ENCODE measurements around the gene SPATA16. TPM values are rescaled to one million over a fixed set of nuclear protein-coding genes. Genes with fewer than 3 reads are reported as not detected.

SPATA16 gene
- total and polyA plus RNA-seq, 2 donors (not counting 3 experiments of a cell fraction or from before 2014, with no cell fraction given): not detected

DNA sequence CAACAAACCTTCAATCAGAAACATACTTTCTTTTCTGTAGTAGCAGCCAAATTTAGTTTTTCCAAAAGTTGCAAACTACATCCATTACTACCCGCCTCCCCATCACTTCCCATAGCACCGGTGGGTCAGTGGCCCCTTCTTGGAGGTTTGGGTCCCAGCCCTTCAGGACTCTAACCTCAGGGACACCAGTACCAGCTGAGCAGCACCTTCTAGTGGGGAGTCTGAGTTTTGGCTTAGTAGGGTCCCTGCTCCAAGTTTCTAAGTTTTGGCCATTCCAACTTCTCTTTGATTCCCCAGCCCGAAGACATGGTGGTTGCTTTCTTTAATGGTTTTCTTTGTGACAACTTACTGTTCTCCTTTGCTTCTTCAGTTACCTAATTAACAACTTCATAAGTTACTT is 229.9 kb downstream of the SPATA16 start:
- dilution Hi-C loops (cut with MboI; ENCODE audit: extremely low pct_ligation_motif_present, low sequenced_read_pairs) (no loop called here), intact Hi-C loops (cut with micrococcal nuclease) (no loop called here)
- Histone ChIP-seq H3K36me3 (ENCODE audit: control insufficient read depth in 2 of 2, extremely low read depth in 1 of 2, insufficient read depth in 2 of 2, low read length in 2 of 2) (no peaks in the 10 kb centered on the region), H2AFZ (ENCODE audit: low read depth, low read length) (no peak overlapping the region), H3K27ac (ENCODE audit: insufficient read depth, low read depth, low read length) (no peak overlapping the region), H3K79me2 (ENCODE audit: control insufficient read depth, insufficient read depth, low read length) (no peaks in the 10 kb centered on the region), H3K4me2 (ENCODE audit: insufficient read depth, low read length) (no peak overlapping the region), H3K9me1 (replicated peaks; ENCODE audit: control insufficient read depth, extremely low read depth, insufficient read depth, low read length) (no peaks in the 10 kb centered on the region), H4K20me1 (replicated peaks; ENCODE audit: control insufficient read depth, extremely low read depth, insufficient read depth, low read length) (no peaks in the 10 kb centered on the region), H3K4me1 (ENCODE audit: control insufficient read depth, extremely low read depth, insufficient read depth, low read length) (peaks cover 28% of the 10 kb centered on the region), H3K4me3 (replicated peaks in 1 of 3; ENCODE audit: insufficient read depth in 1 of 3, low read depth in 1 of 3, low read length in 3 of 3) (no peak overlapping the region), H3K9ac (replicated peaks; ENCODE audit: extremely low read depth, insufficient read depth, low read length) (no peak overlapping the region), H3K9me3 (replicated peaks; ENCODE audit: control insufficient read depth, insufficient read depth, low read length) (no peaks in the 10 kb centered on the region), H3K27me3 (ENCODE audit: control insufficient read depth in 2 of 2, insufficient read depth in 2 of 2, low read length in 2 of 2) (no peaks in the 10 kb centered on the region)
- CTCF ChIA-PET: no interaction called here
- POLR2A ChIA-PET: no interaction called here
- TF ChIP-seq JUN (IDR thresholded peaks at IDR 0.05; ENCODE audit: borderline replicate concordance, insufficient read depth, insufficient read length, low read depth) (no peak), MYC (IDR thresholded peaks at IDR 0.05; ENCODE audit: low read depth, low read length) (no peak), EZH2 (IDR thresholded peaks at IDR 0.05; ENCODE audit: borderline replicate concordance, low read depth, low read length, severe bottlenecking) (no peak), FOS (IDR thresholded peaks at IDR 0.05; ENCODE audit: borderline replicate concordance, insufficient read depth, low read length) (no peak)
- DNase-seq (ENCODE audit: low read depth, low spot score) (no peak), FAIRE-seq (no peak)
- BruUV-seq (replicated peaks): no TSS peak

DNA sequence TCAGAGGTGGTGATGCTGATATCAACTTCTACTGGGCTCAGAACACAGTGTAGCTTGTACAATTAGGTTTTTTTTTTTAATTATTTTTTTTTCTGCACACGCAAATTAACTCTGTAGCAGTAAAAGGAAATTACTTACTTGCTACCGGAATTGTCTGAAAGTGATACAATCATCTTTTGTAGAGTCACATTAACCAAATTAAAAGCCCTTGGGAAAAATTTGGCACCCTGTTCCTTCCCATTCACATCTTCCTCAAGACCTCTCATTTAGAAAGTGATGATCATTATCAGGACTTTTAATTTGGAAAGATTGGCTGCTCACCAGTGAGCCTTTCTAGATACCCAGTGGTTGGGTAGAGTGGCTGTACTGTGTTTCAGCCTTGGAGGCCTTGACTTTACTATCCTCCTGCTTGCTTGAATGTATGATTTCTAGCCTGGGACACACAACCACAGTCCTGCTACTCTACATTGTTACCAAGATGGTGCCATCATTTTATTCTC is 232.2 kb downstream of the SPATA16 start:
- Histone ChIP-seq H4K20me1 (replicated peaks; ENCODE audit: control insufficient read depth, extremely low read depth, insufficient read depth, low read length) (no peaks in the 10 kb centered on the region), H3K4me2 (ENCODE audit: insufficient read depth, low read length) (no peak overlapping the region), H3K4me1 (ENCODE audit: control insufficient read depth, extremely low read depth, insufficient read depth, low read length) (peaks cover 22% of the 10 kb centered on the region), H2AFZ (ENCODE audit: low read depth, low read length) (no peak overlapping the region), H3K27ac (ENCODE audit: insufficient read depth, low read depth, low read length) (no peak overlapping the region), H3K4me3 (replicated peaks in 1 of 3; ENCODE audit: insufficient read depth in 1 of 3, low read depth in 1 of 3, low read length in 3 of 3) (no peak overlapping the region), H3K9me3 (replicated peaks; ENCODE audit: control insufficient read depth, insufficient read depth, low read length) (no peaks in the 10 kb centered on the region), H3K9ac (replicated peaks; ENCODE audit: extremely low read depth, insufficient read depth, low read length) (no peak overlapping the region), H3K27me3 (ENCODE audit: control insufficient read depth in 2 of 2, insufficient read depth in 2 of 2, low read length in 2 of 2) (no peaks in the 10 kb centered on the region), H3K36me3 (ENCODE audit: control insufficient read depth in 2 of 2, extremely low read depth in 1 of 2, insufficient read depth in 2 of 2, low read length in 2 of 2) (no peaks in the 10 kb centered on the region), H3K79me2 (ENCODE audit: control insufficient read depth, insufficient read depth, low read length) (no peaks in the 10 kb centered on the region), H3K9me1 (replicated peaks; ENCODE audit: control insufficient read depth, extremely low read depth, insufficient read depth, low read length) (no peaks in the 10 kb centered on the region)
- ChIA-PET POLR2A (no interaction called here), CTCF (interaction anchor here (0.8 kb wide), 1 partner anchor 72 kb away, joined by 3 read pairs; no protein-coding TSS in a partner anchor)
- intact Hi-C loops (cut with micrococcal nuclease) (loop anchor here (1.0 kb wide), 1 partner anchor 9 kb away; no protein-coding TSS in a partner anchor), dilution Hi-C loops (cut with MboI; ENCODE audit: extremely low pct_ligation_motif_present, low sequenced_read_pairs) (no loop called here)
- no TSS peak for BruUV-seq (replicated peaks)
- FAIRE-seq (no peak), DNase-seq (ENCODE audit: low read depth, low spot score) (peak; percentile 9)
- no peak for TF ChIP-seq JUN (IDR thresholded peaks at IDR 0.05; ENCODE audit: borderline replicate concordance, insufficient read depth, insufficient read length, low read depth)
- no peak for TF ChIP-seq POLR2AphosphoS5 (IDR thresholded peaks at IDR 0.05; ENCODE audit: insufficient read depth, low read depth, low read length)
- peak; percentile 28 for TF ChIP-seq GATA2 (IDR thresholded peaks at IDR 0.05; ENCODE audit: insufficient read depth, insufficient read length, low read depth, low read length)
